ENCODE measurements around the gene GLRX5. TPM values are rescaled to one million over a fixed set of nuclear protein-coding genes. Genes with fewer than 3 reads are reported as not detected.
A peak's percentile ranks its signal among the peaks of the same experiment; 100 is the strongest.

Gene GLRX5
- total RNA-seq, 2 donors from 2014 or later, result 36.0 to 45.9 TPM

- no peaks in the 10 kb centered on the region for H3K9me3 Mint-ChIP-seq
- DNase-seq (ENCODE audit: low spot score in 2 of 2) (no peak), ATAC-seq (no peak)
- H3K27ac Mint-ChIP-seq, result no peak overlapping the region
- H3K36me3 Mint-ChIP-seq, result peaks cover 25 to 28% of the 10 kb centered on the region in 2 donors
These were observed 2.6 kb downstream of the GLRX5 start for GRCh38 chr14:95537298-95538089.

- no peak overlapping the region for H3K27ac Mint-ChIP-seq
- DNase-seq (ENCODE audit: low spot score in 2 of 2) (no peak), ATAC-seq (no peak)
- no peaks in the 10 kb centered on the region for H3K9me3 Mint-ChIP-seq
- peaks cover 11 to 15% of the 10 kb centered on the region in 2 donors for H3K36me3 Mint-ChIP-seq
These were observed 4.1 kb downstream of the GLRX5 start for GRCh38 chr14:95538801-95539509.

GRCh38 chr14:95540236-95540855, 5.5 kb downstream of the GLRX5 start:
- no peak for ATAC-seq
- H3K9me3 Mint-ChIP-seq, result no peaks in the 10 kb centered on the region
- no peak for DNase-seq (ENCODE audit: low spot score in 2 of 2)
- H3K27ac Mint-ChIP-seq, result no peak overlapping the region
- peaks cover 8% of the 10 kb centered on the region in 2 donors for H3K36me3 Mint-ChIP-seq

GRCh38 chr14:95541346-95541745, 6.5 kb downstream of the GLRX5 start:
- Mint-ChIP-seq H3K27ac (no peak overlapping the region), H3K9me3 (no peaks in the 10 kb centered on the region), H3K36me3 (no peaks in the 10 kb centered on the region)
- no peak for ATAC-seq
- DNase-seq (ENCODE audit: low spot score in 2 of 2), result no peak

GRCh38 chr14:95541932-95542930, 7.4 kb downstream of the GLRX5 start:
- Mint-ChIP-seq H3K36me3 (no peaks in the 10 kb centered on the region), H3K27ac (no peak overlapping the region), H3K9me3 (no peaks in the 10 kb centered on the region)
- no peak for DNase-seq (ENCODE audit: low spot score in 2 of 2)
- ATAC-seq, result no peak

- H3K36me3 Mint-ChIP-seq, result no peaks in the 10 kb centered on the region
- no peak for ATAC-seq
- H3K27ac Mint-ChIP-seq, result no peak overlapping the region
- H3K9me3 Mint-ChIP-seq, result no peaks in the 10 kb centered on the region
- DNase-seq (ENCODE audit: low spot score in 2 of 2), result no peak
These were observed 8.2 kb downstream of the GLRX5 start for GRCh38 chr14:95543021-95543420.

GRCh38 chr14:95544588-95544987, 9.7 kb downstream of the GLRX5 start:
- ATAC-seq (no peak), DNase-seq (ENCODE audit: low spot score in 2 of 2) (no peak)
- Mint-ChIP-seq H3K36me3 (peaks cover 0 to 4% of the 10 kb centered on the region in 2 donors), H3K9me3 (no peaks in the 10 kb centered on the region), H3K27ac (peak overlapping the region in 1 of 2 donors; percentile 62)

GRCh38 chr14:95545515-95546168, 10.8 kb downstream of the GLRX5 start:
- H3K36me3 Mint-ChIP-seq, result peaks cover 0 to 4% of the 10 kb centered on the region in 2 donors
- peak; percentile 35 to 73 for ATAC-seq
- no peak for DNase-seq (ENCODE audit: low spot score in 2 of 2)
- no peak overlapping the region for H3K27ac Mint-ChIP-seq
- no peaks in the 10 kb centered on the region for H3K9me3 Mint-ChIP-seq

- Mint-ChIP-seq H3K36me3 (peaks cover 0 to 8% of the 10 kb centered on the region in 2 donors), H3K9me3 (no peaks in the 10 kb centered on the region), H3K27ac (peak overlapping the region; percentile 38 to 72)
- no peak for ATAC-seq
- DNase-seq (ENCODE audit: low spot score in 2 of 2), result no peak
These were observed 12.4 kb downstream of the GLRX5 start for GRCh38 chr14:95547272-95547625.

- DNase-seq (ENCODE audit: low spot score in 2 of 2), result no peak
- H3K9me3 Mint-ChIP-seq, result no peaks in the 10 kb centered on the region
- H3K27ac Mint-ChIP-seq, result peak overlapping the region in 1 of 2 donors; percentile 72
- peaks cover 0 to 8% of the 10 kb centered on the region in 2 donors for H3K36me3 Mint-ChIP-seq
- ATAC-seq, result no peak
These were observed 12.9 kb downstream of the GLRX5 start for GRCh38 chr14:95547626-95548327.

GRCh38 chr14:95548328-95548929, 13.6 kb downstream of the GLRX5 start:
- no peak for DNase-seq (ENCODE audit: low spot score in 2 of 2)
- Mint-ChIP-seq H3K36me3 (peaks cover 0 to 8% of the 10 kb centered on the region in 2 donors), H3K27ac (peak overlapping the region in 1 of 2 donors; percentile 44), H3K9me3 (no peaks in the 10 kb centered on the region)
- no peak for ATAC-seq

GRCh38 chr14:95549656-95550585, 15.1 kb downstream of the GLRX5 start:
- DNase-seq (ENCODE audit: low spot score in 2 of 2), result no peak
- ATAC-seq, result no peak
- peaks cover 0 to 8% of the 10 kb centered on the region in 2 donors for H3K36me3 Mint-ChIP-seq
- no peaks in the 10 kb centered on the region for H3K9me3 Mint-ChIP-seq
- no peak overlapping the region for H3K27ac Mint-ChIP-seq

GRCh38 chr14:95551435-95551834, 16.6 kb downstream of the GLRX5 start:
- Mint-ChIP-seq H3K9me3 (no peaks in the 10 kb centered on the region), H3K36me3 (peaks cover 0 to 8% of the 10 kb centered on the region in 2 donors), H3K27ac (peak overlapping the region in 1 of 2 donors; percentile 12)
- ATAC-seq (no peak), DNase-seq (ENCODE audit: low spot score in 2 of 2) (no peak)

- no peak for DNase-seq (ENCODE audit: low spot score in 2 of 2)
- Mint-ChIP-seq H3K36me3 (peaks cover 0 to 8% of the 10 kb centered on the region in 2 donors), H3K27ac (no peak overlapping the region), H3K9me3 (no peaks in the 10 kb centered on the region)
- ATAC-seq, result no peak
These were observed 18.3 kb downstream of the GLRX5 start for GRCh38 chr14:95553141-95553540.
